Measurements from ENCODE around the gene TP63.

Gene TP63

GRCh38 chr3:189820365-189820720 lies 189.2 kb downstream of the TP63 start:
- no peak overlapping the region for H2AFZ ChIP-seq (ENCODE audit: low read length)
- H3K9ac ChIP-seq (ENCODE audit: low read length): no peak overlapping the region
- H3K27ac ChIP-seq (ENCODE audit: low read depth, low read length, poor library complexity, severe bottlenecking): peak overlapping the region; percentile 18
- H3F3A ChIP-seq (ENCODE audit: insufficient read depth, low read length): no peaks in the 10 kb centered on the region
- no peak for TF ChIP-seq EZH2 (IDR thresholded peaks at IDR 0.05; ENCODE audit: borderline replicate concordance, low read length)
- TF ChIP-seq, protein P1, sequence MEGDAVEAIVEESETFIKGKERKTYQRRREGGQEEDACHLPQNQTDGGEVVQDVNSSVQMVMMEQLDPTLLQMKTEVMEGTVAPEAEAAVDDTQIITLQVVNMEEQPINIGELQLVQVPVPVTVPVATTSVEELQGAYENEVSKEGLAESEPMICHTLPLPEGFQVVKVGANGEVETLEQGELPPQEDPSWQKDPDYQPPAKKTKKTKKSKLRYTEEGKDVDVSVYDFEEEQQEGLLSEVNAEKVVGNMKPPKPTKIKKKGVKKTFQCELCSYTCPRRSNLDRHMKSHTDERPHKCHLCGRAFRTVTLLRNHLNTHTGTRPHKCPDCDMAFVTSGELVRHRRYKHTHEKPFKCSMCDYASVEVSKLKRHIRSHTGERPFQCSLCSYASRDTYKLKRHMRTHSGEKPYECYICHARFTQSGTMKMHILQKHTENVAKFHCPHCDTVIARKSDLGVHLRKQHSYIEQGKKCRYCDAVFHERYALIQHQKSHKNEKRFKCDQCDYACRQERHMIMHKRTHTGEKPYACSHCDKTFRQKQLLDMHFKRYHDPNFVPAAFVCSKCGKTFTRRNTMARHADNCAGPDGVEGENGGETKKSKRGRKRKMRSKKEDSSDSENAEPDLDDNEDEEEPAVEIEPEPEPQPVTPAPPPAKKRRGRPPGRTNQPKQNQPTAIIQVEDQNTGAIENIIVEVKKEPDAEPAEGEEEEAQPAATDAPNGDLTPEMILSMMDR (IDR thresholded peaks at IDR 0.05; ENCODE audit: low read length): no peak
- no peaks in the 10 kb centered on the region for H3K9me3 ChIP-seq (ENCODE audit: low read length)
- H3K4me2 ChIP-seq (ENCODE audit: low read length): no peak overlapping the region
- H3K36me3 ChIP-seq (ENCODE audit: insufficient read depth, low read length): no peaks in the 10 kb centered on the region
- H3K9me2 ChIP-seq (ENCODE audit: low read depth, low read length): no peaks in the 10 kb centered on the region
- no peaks in the 10 kb centered on the region for H3K79me2 ChIP-seq (ENCODE audit: insufficient read depth, low read length)
- no peaks in the 10 kb centered on the region for H4K20me1 ChIP-seq (ENCODE audit: insufficient read depth, low read length)
- no peak overlapping the region for H3K4me3 ChIP-seq (ENCODE audit: low read depth, low read length, poor library complexity, severe bottlenecking)
- H3K27me3 ChIP-seq (ENCODE audit: insufficient read depth, low read length): no peaks in the 10 kb centered on the region
- peaks cover 8% of the 10 kb centered on the region for H3K4me1 ChIP-seq (ENCODE audit: insufficient read depth, low read length, severe bottlenecking)

DNA sequence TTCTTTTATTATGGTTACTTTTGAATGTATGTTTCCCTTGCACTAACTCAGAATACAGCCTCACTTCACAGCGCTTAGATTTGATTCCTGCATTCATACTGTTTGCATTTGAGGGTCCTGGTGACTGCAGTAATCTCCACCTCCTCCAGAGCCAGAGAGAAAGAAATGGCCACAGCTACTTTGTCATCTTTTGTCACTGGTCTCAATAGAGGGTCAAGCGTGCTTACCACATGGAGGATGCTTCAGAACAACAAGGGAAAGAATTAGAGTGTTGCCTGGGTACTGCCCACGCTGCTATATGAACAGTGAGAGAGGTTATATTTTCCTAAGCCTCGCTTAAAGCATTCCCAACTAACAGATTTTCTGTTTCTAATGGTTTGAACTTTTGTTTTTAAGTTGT lies 190.1 kb downstream of the TP63 start:
- Histone ChIP-seq H3K4me3 (ENCODE audit: low read depth, low read length, poor library complexity, severe bottlenecking) (no peak overlapping the region), H3F3A (ENCODE audit: insufficient read depth, low read length) (no peaks in the 10 kb centered on the region), H3K4me1 (ENCODE audit: insufficient read depth, low read length, severe bottlenecking) (peaks cover 8% of the 10 kb centered on the region), H3K79me2 (ENCODE audit: insufficient read depth, low read length) (no peaks in the 10 kb centered on the region), H4K20me1 (ENCODE audit: insufficient read depth, low read length) (no peaks in the 10 kb centered on the region), H3K9ac (ENCODE audit: low read length) (no peak overlapping the region), H3K27me3 (ENCODE audit: insufficient read depth, low read length) (no peaks in the 10 kb centered on the region), H3K4me2 (ENCODE audit: low read length) (no peak overlapping the region), H3K9me2 (ENCODE audit: low read depth, low read length) (no peaks in the 10 kb centered on the region), H3K27ac (ENCODE audit: low read depth, low read length, poor library complexity, severe bottlenecking) (no peak overlapping the region), H2AFZ (ENCODE audit: low read length) (no peak overlapping the region), H3K36me3 (ENCODE audit: insufficient read depth, low read length) (no peaks in the 10 kb centered on the region), H3K9me3 (ENCODE audit: low read length) (no peaks in the 10 kb centered on the region)
- TF ChIP-seq EZH2 (IDR thresholded peaks at IDR 0.05; ENCODE audit: borderline replicate concordance, low read length): no peak
- TF ChIP-seq, protein P1 (IDR thresholded peaks at IDR 0.05; ENCODE audit: low read length): no peak

DNA sequence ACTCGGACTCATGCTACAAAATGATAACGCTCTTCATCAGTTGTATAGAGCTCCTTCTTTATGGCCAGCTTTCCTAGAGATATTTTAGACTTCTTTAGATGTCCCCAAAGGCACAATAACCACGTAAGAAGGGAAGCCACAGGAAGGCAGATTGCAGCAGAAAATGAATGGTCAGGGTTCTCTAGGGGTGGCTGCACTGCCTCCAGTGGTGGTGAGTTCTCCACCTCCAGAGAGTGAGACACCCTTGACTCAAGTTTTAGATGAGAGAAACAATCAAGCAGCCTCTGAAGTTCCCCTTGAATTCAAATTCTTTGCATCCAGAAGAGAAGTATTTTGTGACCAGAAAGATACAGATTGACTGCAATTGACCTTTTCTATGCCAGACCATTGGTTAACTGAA lies 191.5 kb downstream of the TP63 start:
- no peaks in the 10 kb centered on the region for H4K20me1 ChIP-seq (ENCODE audit: insufficient read depth, low read length)
- TF ChIP-seq EZH2 (IDR thresholded peaks at IDR 0.05; ENCODE audit: borderline replicate concordance, low read length): no peak
- TF ChIP-seq, protein P1 (IDR thresholded peaks at IDR 0.05; ENCODE audit: low read length): peak; percentile 24; the same call in 1 of the 2 replicates
- no peaks in the 10 kb centered on the region for H3K36me3 ChIP-seq (ENCODE audit: insufficient read depth, low read length)
- H3K9ac ChIP-seq (ENCODE audit: low read length): no peak overlapping the region
- no peak overlapping the region for H3K4me3 ChIP-seq (ENCODE audit: low read depth, low read length, poor library complexity, severe bottlenecking)
- H3K27ac ChIP-seq (ENCODE audit: low read depth, low read length, poor library complexity, severe bottlenecking): no peak overlapping the region
- no peaks in the 10 kb centered on the region for H3K9me3 ChIP-seq (ENCODE audit: low read length)
- H3K79me2 ChIP-seq (ENCODE audit: insufficient read depth, low read length): no peaks in the 10 kb centered on the region
- no peaks in the 10 kb centered on the region for H3K9me2 ChIP-seq (ENCODE audit: low read depth, low read length)
- peaks cover 8% of the 10 kb centered on the region for H3K4me1 ChIP-seq (ENCODE audit: insufficient read depth, low read length, severe bottlenecking)
- no peaks in the 10 kb centered on the region for H3K27me3 ChIP-seq (ENCODE audit: insufficient read depth, low read length)
- H2AFZ ChIP-seq (ENCODE audit: low read length): no peak overlapping the region
- no peaks in the 10 kb centered on the region for H3F3A ChIP-seq (ENCODE audit: insufficient read depth, low read length)
- no peak overlapping the region for H3K4me2 ChIP-seq (ENCODE audit: low read length)
